Loucy (cell line): ENCODE data around the gene KEL.

ENCODE experiments used
- H2AFZ ChIP-seq: fragments of 200-600 bp; sonication (generic); 2 replicates; pipeline ENCODE4 v1.6.0; 2016; ENCODE audit warnings: antibody characterized with exemption, mild to moderate bottlenecking, low read length, moderate library complexity
- H3F3A ChIP-seq: fragments of 200-600 bp; 2 replicates; pipeline ENCODE4 v1.6.0; 2016; ENCODE audit warnings: antibody characterized with exemption, low read depth, mild to moderate bottlenecking
- H3K27me3 ChIP-seq: fragments of 200-600 bp; sonication (generic); 2 replicates; pipeline ENCODE4 v1.6.1; 2014; ENCODE audit warnings: low read length, mild to moderate bottlenecking; ENCODE audit not compliant: insufficient read depth, poor library complexity, severe bottlenecking
- H3K36me3 ChIP-seq: fragments of 200-600 bp; sonication (generic); 2 replicates; pipeline ENCODE4 v1.6.1; 2016; ENCODE audit warnings: low read length; ENCODE audit not compliant: insufficient read depth
- H3K4me1 ChIP-seq: fragments of 200-600 bp; sonication (generic); 2 replicates; pipeline ENCODE4 v1.5.1; 2014; ENCODE audit warnings: low read length, mild to moderate bottlenecking; ENCODE audit not compliant: insufficient read depth, poor library complexity, severe bottlenecking
- H3K4me2 ChIP-seq: fragments of 200-600 bp; sonication (generic); 2 replicates; pipeline ENCODE4 v1.6.0; 2014; ENCODE audit warnings: antibody characterized with exemption, low read length, low read depth, mild to moderate bottlenecking; ENCODE audit not compliant: poor library complexity, severe bottlenecking
- H3K4me3 ChIP-seq: fragments of 200-600 bp; sonication (generic); 2 replicates; pipeline ENCODE4 v1.5.1; 2014; ENCODE audit warnings: low read length, mild to moderate bottlenecking, mixed read lengths; ENCODE audit not compliant: poor library complexity, severe bottlenecking
- H3K79me2 ChIP-seq: fragments of 200-600 bp; sonication (generic); 2 replicates; pipeline ENCODE4 v1.6.1; 2014; ENCODE audit warnings: low read length; ENCODE audit not compliant: insufficient read depth
- H3K9ac ChIP-seq: fragments of 200-600 bp; sonication (generic); 2 replicates; pipeline ENCODE4 v1.6.0; 2014; ENCODE audit warnings: mild to moderate bottlenecking, low read depth, low read length, moderate library complexity; ENCODE audit not compliant: poor library complexity, severe bottlenecking
- H3K9me2 ChIP-seq: fragments of 200-600 bp; sonication (generic); replicated peaks from 2 replicates; pipeline ENCODE4 v1.6.1; 2016; ENCODE audit warnings: low read depth, low read length, mixed read lengths
- H3K9me3 ChIP-seq: fragments of 200-600 bp; sonication (generic); 2 replicates; pipeline ENCODE4 v1.6.1; 2014; ENCODE audit warnings: mild to moderate bottlenecking, antibody characterized with exemption, low read length, low read depth; ENCODE audit not compliant: insufficient read depth
- H4K20me1 ChIP-seq: fragments of 200-600 bp; sonication (generic); 2 replicates; pipeline ENCODE4 v1.6.0; 2014; ENCODE audit warnings: antibody characterized with exemption, low read length, mild to moderate bottlenecking; ENCODE audit not compliant: insufficient read depth, poor library complexity, severe bottlenecking
- CTCF ChIP-seq: fragments of 200-600 bp; sonication (generic); conservative IDR thresholded peaks from 2 replicates; pipeline ENCODE4 v1.5.1; 2014; ENCODE audit warnings: mild to moderate bottlenecking, antibody characterized with exemption, low read length
- EZH2phosphoT487 ChIP-seq: fragments of 200-600 bp; IDR thresholded peaks from 2 replicates; pipeline ENCODE4 v1.6.1; 2018; ENCODE audit warnings: antibody characterized with exemption, mild to moderate bottlenecking, moderate library complexity, borderline replicate concordance

KEL gene

GRCh38 chr7:142927085-142927745 is 34.9 kb downstream of the KEL start:
- H3F3A ChIP-seq, result no peaks in the 10 kb centered on the region
- no peaks in the 10 kb centered on the region for H3K27me3 ChIP-seq
- H4K20me1 ChIP-seq, result no peaks in the 10 kb centered on the region
- no peaks in the 10 kb centered on the region for H3K36me3 ChIP-seq
- TF ChIP-seq CTCF (no peak), EZH2phosphoT487 (no peak)
- H3K9me2 ChIP-seq, result no peaks in the 10 kb centered on the region
- no peaks in the 10 kb centered on the region for H3K9me3 ChIP-seq
- no peak overlapping the region for H3K4me3 ChIP-seq
- H3K4me1 ChIP-seq, result no peaks in the 10 kb centered on the region
- no peak overlapping the region for H2AFZ ChIP-seq
- no peak overlapping the region for H3K4me2 ChIP-seq
- H3K9ac ChIP-seq, result no peak overlapping the region
- no peaks in the 10 kb centered on the region for H3K79me2 ChIP-seq

GRCh38 chr7:142925413-142925812 is 36.8 kb downstream of the KEL start:
- Histone ChIP-seq H3K4me1 (no peaks in the 10 kb centered on the region), H3K27me3 (no peaks in the 10 kb centered on the region), H2AFZ (no peak overlapping the region), H3K4me2 (no peak overlapping the region), H4K20me1 (no peaks in the 10 kb centered on the region), H3K79me2 (no peaks in the 10 kb centered on the region), H3K36me3 (no peaks in the 10 kb centered on the region), H3K4me3 (no peak overlapping the region), H3K9ac (no peak overlapping the region), H3K9me3 (no peaks in the 10 kb centered on the region), H3K9me2 (no peaks in the 10 kb centered on the region), H3F3A (no peaks in the 10 kb centered on the region)
- TF ChIP-seq EZH2phosphoT487, result no peak
- peak; percentile 64 for TF ChIP-seq CTCF

DNA sequence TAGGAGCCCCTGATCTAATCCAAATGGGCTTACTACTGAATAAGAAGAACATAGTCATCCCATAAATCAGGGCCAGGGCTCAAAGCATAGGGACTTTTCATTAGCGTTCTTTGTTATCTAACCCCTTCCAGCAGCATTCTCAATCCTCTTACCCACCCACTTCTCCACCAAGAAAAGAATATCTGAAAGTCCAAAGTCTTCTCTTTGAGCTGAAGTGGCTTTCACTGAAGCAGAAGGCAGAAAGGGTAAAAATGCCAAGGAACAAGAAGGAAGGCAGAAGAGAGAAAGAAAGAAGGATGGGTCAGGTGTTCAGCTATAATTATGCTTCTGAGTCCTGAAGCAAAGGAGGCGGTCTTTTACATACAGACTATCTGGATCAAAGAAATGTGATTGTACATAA is 38.8 kb downstream of the KEL start:
- Histone ChIP-seq H3K36me3 (no peaks in the 10 kb centered on the region), H3K4me3 (no peak overlapping the region), H3K4me2 (no peak overlapping the region), H2AFZ (0 out of 2 replicates have a peak overlapping the region, but pooled peaks have one; percentile 2), H3K9ac (no peak overlapping the region), H3F3A (no peaks in the 10 kb centered on the region), H3K79me2 (no peaks in the 10 kb centered on the region), H3K4me1 (no peaks in the 10 kb centered on the region), H4K20me1 (no peaks in the 10 kb centered on the region), H3K9me3 (no peaks in the 10 kb centered on the region), H3K9me2 (no peaks in the 10 kb centered on the region), H3K27me3 (no peaks in the 10 kb centered on the region)
- no peak for TF ChIP-seq EZH2phosphoT487
- TF ChIP-seq CTCF, result no peak
